ENCODE results near the gene ARSI. TPM values are rescaled to one million over a fixed set of nuclear protein-coding genes. Genes with fewer than 3 reads are reported as not detected.

ARSI gene
- total RNA-seq, 1 donor = 1.5 TPM

DNA sequence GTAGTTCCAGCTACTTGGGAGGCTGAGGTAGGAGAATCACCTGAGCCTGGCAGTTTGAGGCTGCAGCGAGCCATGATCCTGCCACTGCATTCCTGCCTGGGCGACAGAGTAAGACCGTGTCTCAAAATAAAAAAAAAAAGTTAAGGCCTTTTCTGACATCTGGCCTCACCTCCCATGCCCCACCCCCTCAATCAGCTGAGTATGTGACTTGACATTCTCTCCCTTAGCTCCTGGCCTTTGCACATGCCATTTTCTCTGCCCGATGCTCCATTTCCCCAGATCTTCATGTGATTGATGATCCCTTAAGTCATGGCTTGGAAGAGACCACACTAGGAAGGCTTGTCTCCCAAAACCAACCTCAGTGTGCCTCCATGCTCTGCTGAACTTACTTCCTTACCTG, 37.1 kb upstream of the ARSI start:
- no peak for TF ChIP-seq CTCF (IDR thresholded peaks at IDR 0.05; ENCODE audit: insufficient read depth, low read length)
- no peak overlapping the region for H3K4me3 ChIP-seq (ENCODE audit: low read depth, low read length)
- DNase-seq (ENCODE audit: low read depth) = no peak

DNA sequence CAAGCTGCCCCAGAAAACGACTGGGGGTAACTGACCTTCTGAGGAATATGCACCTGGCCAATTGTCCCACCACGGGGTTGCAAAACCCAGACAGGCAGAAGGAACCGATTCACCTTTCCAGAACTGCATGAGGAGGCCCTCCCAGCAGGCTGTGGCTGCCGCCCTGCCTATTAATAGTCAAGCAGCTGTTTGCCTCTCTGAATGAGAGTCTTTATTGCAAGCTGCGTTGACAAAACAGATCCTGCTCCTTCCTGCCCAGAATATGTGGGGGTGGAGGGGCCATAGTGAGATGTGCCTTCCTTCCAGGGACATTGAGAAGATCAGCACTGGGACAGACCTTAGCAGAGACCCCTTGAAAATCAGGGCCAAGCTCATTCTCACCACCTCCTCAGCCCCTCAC, 36.5 kb upstream of the ARSI start:
- TF ChIP-seq CTCF (IDR thresholded peaks at IDR 0.05; ENCODE audit: insufficient read depth, low read length) = no peak
- no peak overlapping the region for H3K4me3 ChIP-seq (ENCODE audit: low read depth, low read length)

GRCh38 chr5:150338546-150338945, 35.8 kb upstream of the ARSI start:
- no peak for DNase-seq (ENCODE audit: low read depth)
- no peak overlapping the region for H3K4me3 ChIP-seq (ENCODE audit: low read depth, low read length)
- no peak for TF ChIP-seq CTCF (IDR thresholded peaks at IDR 0.05; ENCODE audit: insufficient read depth, low read length)

More for the DNA sequence above, 36.5 kb upstream of the ARSI start:
- DNase-seq (ENCODE audit: low read depth) = no peak

DNA sequence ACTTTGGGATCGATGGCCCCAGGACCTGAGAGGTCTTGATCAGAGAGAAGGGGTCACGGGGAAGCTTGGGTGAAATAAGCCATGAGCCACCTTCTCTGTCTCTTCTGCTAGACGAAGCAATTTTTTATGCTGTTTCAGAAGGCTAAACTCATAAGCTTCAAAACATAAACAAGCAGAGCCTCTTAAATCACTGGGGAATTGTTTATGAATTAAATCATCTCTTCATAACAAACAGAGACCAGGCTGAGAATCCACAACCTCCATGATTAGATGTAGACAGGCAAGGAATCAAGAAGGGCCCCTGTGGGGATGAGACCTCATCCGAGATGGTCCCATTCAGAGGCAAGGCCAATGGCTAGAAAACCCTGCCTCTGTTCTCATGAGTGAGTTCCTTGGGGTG, 33.1 kb upstream of the ARSI start:
- TF ChIP-seq CTCF (IDR thresholded peaks at IDR 0.05; ENCODE audit: insufficient read depth, low read length) = no peak
- no peak for DNase-seq (ENCODE audit: low read depth)
- no peak overlapping the region for H3K4me3 ChIP-seq (ENCODE audit: low read depth, low read length)

- DNase-seq (ENCODE audit: low read depth) = no peak
- no peak for TF ChIP-seq CTCF (IDR thresholded peaks at IDR 0.05; ENCODE audit: insufficient read depth, low read length)
- H3K4me3 ChIP-seq (ENCODE audit: low read depth, low read length) = no peak overlapping the region
These were observed 30.7 kb upstream of the ARSI start for GRCh38 chr5:150333400-150333799.

- TF ChIP-seq CTCF (IDR thresholded peaks at IDR 0.05; ENCODE audit: insufficient read depth, low read length) = no peak
- H3K4me3 ChIP-seq (ENCODE audit: low read depth, low read length) = no peak overlapping the region
- peak; percentile 19 for DNase-seq (ENCODE audit: low read depth)
These were observed 27.5 kb upstream of the ARSI start for GRCh38 chr5:150329881-150330876.
